ENCODE data around the gene POLR2J2. TPM values are rescaled to one million over a fixed set of nuclear protein-coding genes. Genes with fewer than 3 reads are reported as not detected.
"Not testable (repeated sequence)": the region's sequence is repeated elsewhere in the genome, so short reads cannot be mapped to it uniquely, and the experiment has no call there.

Gene POLR2J2
- total and polyA plus RNA-seq, 10 of the 15 experiments (the other 5 are each of a cell fraction or from before 2014, with no cell fraction given) = 0.80 to 16.3 (median 6.6) TPM

DNA sequence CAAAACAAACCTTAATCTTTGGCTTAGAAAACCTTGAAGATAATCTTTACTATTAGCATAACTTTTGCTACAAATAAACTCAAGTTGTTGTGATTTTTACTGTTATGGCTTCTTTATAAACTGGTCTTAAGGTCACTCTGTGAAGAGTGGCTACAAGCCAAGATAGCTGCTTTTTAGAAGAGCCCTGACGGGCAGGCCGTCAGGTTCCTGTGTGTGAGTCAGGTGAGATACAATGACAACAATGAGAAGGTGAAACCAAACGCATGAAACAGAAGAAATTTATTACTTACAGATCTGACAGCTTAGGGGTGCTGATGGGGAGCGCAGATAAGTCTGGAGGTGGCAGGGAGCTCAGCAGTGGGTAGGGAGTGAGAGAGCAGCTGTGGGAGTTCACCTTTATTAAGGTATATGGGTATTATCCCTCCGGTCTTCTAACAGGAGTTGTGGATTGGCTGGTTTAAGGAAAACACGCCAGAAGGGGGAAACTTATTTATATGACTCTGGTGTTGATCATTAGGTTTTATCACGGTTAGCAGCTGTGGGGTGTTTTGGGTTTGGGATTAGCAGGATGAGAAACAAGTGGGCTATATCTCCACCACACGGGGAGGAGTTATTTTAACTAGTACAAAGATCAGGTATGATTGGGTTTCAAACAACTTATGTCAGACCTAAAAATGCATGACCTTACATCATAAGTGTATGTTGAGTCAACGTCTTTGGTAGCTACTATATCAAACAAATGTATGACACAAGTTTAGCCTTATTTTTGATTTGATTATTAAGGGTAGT is 27.7 kb upstream of the POLR2J2 start:
- H3K9ac ChIP-seq (ENCODE audit: control insufficient read depth, insufficient read depth, low read length); H3K27me3 ChIP-seq (replicated peaks in 1 of 2; ENCODE audit: control insufficient read depth in 2 of 2, insufficient read depth in 2 of 2, low read length in 1 of 2); H3K4me2 ChIP-seq (ENCODE audit: control insufficient read depth, insufficient read depth); SMC1A ChIA-PET (ENCODE audit: uncharacterized antibody, unreplicated experiment); intact Hi-C loops (cut with micrococcal nuclease; ENCODE audit: unreplicated experiment); H3K4me1 ChIP-seq (ENCODE audit: control insufficient read depth, insufficient read depth, low read length); DNase-seq (ENCODE audit: low read depth, low spot score); H3K27ac ChIP-seq (ENCODE audit: control insufficient read depth, insufficient read depth); H2AFZ ChIP-seq (ENCODE audit: control insufficient read depth, low read depth, low read length); H3K79me2 ChIP-seq (ENCODE audit: control insufficient read depth, insufficient read depth, low read length); RAD21 ChIA-PET (ENCODE audit: unreplicated experiment); H3K4me3 ChIP-seq; FAIRE-seq; CTCF ChIA-PET; POLR2A ChIA-PET; H3K36me3 ChIP-seq (ENCODE audit: control insufficient read depth in 2 of 2, insufficient read depth in 2 of 2, low read length in 1 of 2); H4K20me1 ChIP-seq (ENCODE audit: control insufficient read depth, insufficient read depth); H3K9me3 ChIP-seq (replicated peaks; ENCODE audit: control insufficient read depth, insufficient read depth, low read length); ATAC-seq; BruUV-seq (replicated peaks): not testable (repeated sequence)
- 82% methylated on average over 9 of the region's 9 CpGs for WGBS (ENCODE audit: insufficient coverage, insufficient replicate concordance, low lambda C conversion rate, missing lambda C conversion rate)
- in situ Hi-C loops (cut with MboI) = loop anchor here (10.0 kb wide), 1 partner anchor 46 kb away; the partner anchor contains the start of gene FAM185A

DNA sequence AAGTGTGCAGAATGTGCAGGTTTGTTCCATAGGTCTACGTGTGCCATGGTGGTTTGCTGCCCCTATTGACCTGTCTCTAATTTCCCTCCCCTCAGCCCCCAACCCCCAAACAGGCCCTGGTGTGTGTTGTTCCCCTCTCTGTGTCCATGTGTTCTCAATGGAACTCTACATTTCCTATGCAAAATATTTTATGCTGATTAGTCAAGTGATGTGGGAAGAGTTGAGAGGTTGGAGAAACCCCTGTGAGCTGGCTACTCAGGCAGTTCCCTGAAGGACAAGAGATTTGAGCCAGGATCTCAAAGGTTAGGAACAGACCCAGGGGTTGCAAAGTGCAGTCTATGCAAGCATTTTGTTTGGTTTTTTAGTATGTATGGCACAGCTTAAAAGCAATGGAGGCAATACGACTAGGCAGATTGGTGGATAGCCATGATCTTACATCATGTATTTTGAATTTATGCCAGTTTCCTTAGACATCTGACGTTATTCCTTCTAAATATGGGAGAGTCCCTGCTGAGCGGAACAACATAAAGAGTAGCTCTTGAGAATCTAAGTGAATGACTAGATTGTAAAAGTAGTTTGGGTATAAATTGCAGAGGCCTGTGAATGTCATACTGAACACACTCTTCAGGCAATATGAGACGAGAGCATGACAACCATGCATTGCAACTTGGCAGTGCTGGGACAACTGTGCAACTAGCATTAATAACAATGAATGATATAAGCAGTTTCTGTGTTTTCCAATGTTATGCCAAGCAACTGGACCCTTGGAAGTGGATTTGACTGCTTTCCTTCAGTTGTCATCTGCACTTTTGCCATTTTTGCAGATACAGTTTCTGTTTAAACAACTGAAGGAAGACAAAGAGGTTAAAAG is 26.4 kb upstream of the POLR2J2 start:
- H4K20me1 ChIP-seq (ENCODE audit: control insufficient read depth, insufficient read depth); H3K9me3 ChIP-seq (replicated peaks; ENCODE audit: control insufficient read depth, insufficient read depth, low read length); CTCF ChIA-PET; POLR2A ChIA-PET; DNase-seq (ENCODE audit: low read depth, low spot score); H3K4me1 ChIP-seq (ENCODE audit: control insufficient read depth, insufficient read depth, low read length); RAD21 ChIA-PET (ENCODE audit: unreplicated experiment); ATAC-seq; BruUV-seq (replicated peaks); H3K79me2 ChIP-seq (ENCODE audit: control insufficient read depth, insufficient read depth, low read length); H2AFZ ChIP-seq (ENCODE audit: control insufficient read depth, low read depth, low read length); H3K27ac ChIP-seq (ENCODE audit: control insufficient read depth, insufficient read depth); H3K27me3 ChIP-seq (replicated peaks in 1 of 2; ENCODE audit: control insufficient read depth in 2 of 2, insufficient read depth in 2 of 2, low read length in 1 of 2); intact Hi-C loops (cut with micrococcal nuclease; ENCODE audit: unreplicated experiment); SMC1A ChIA-PET (ENCODE audit: uncharacterized antibody, unreplicated experiment); H3K4me3 ChIP-seq; FAIRE-seq; H3K36me3 ChIP-seq (ENCODE audit: control insufficient read depth in 2 of 2, insufficient read depth in 2 of 2, low read length in 1 of 2); H3K4me2 ChIP-seq (ENCODE audit: control insufficient read depth, insufficient read depth); H3K9ac ChIP-seq (ENCODE audit: control insufficient read depth, insufficient read depth, low read length): not testable (repeated sequence)
- in situ Hi-C loops (cut with MboI) = loop anchor here (10.0 kb wide), 1 partner anchor 47 kb away; the partner anchor contains the start of gene FAM185A
- WGBS (ENCODE audit: insufficient coverage, insufficient replicate concordance, low lambda C conversion rate, missing lambda C conversion rate) = 82% methylated on average over 4 of the region's 5 CpGs

DNA sequence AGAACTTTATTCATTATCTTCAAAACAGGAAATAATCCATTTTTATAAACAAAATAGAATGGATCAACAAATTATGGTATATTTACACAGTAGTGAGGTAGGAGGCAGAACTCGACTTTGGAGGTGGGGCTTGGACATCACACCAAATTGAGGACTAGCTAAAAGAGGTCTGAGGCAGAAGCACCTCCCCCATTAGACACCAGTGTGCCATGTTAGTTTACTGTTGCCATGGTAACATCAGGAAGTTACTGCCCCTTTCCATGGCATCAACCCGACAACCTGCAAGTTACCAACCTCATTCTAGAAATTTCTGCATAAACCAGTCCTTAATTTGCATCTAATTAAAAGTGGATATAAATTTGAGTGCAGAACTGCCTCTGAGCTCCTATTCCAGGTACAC is 24.5 kb upstream of the POLR2J2 start:
- 63% methylated on average over 1 of the region's 2 CpGs for WGBS (ENCODE audit: insufficient coverage, insufficient replicate concordance, low lambda C conversion rate, missing lambda C conversion rate)
- not testable (repeated sequence) for H3K79me2 ChIP-seq (ENCODE audit: control insufficient read depth, insufficient read depth, low read length)

More for the DNA sequence above, 24.5 kb upstream of the POLR2J2 start:
- SMC1A ChIA-PET (ENCODE audit: uncharacterized antibody, unreplicated experiment); CTCF ChIA-PET; H3K27me3 ChIP-seq (replicated peaks in 1 of 2; ENCODE audit: control insufficient read depth in 2 of 2, insufficient read depth in 2 of 2, low read length in 1 of 2); H3K4me1 ChIP-seq (ENCODE audit: control insufficient read depth, insufficient read depth, low read length); H4K20me1 ChIP-seq (ENCODE audit: control insufficient read depth, insufficient read depth); H2AFZ ChIP-seq (ENCODE audit: control insufficient read depth, low read depth, low read length); RAD21 ChIA-PET (ENCODE audit: unreplicated experiment); intact Hi-C loops (cut with micrococcal nuclease; ENCODE audit: unreplicated experiment); H3K36me3 ChIP-seq (ENCODE audit: control insufficient read depth in 2 of 2, insufficient read depth in 2 of 2, low read length in 1 of 2); H3K4me2 ChIP-seq (ENCODE audit: control insufficient read depth, insufficient read depth); DNase-seq (ENCODE audit: low read depth, low spot score); H3K27ac ChIP-seq (ENCODE audit: control insufficient read depth, insufficient read depth); H3K4me3 ChIP-seq; H3K9me3 ChIP-seq (replicated peaks; ENCODE audit: control insufficient read depth, insufficient read depth, low read length); H3K9ac ChIP-seq (ENCODE audit: control insufficient read depth, insufficient read depth, low read length); BruUV-seq (replicated peaks): not testable (repeated sequence)
- in situ Hi-C loops (cut with MboI) = loop anchor here (10.0 kb wide), 1 partner anchor 49 kb away; the partner anchor contains the start of gene FAM185A
- peak; percentile 54 for ATAC-seq
- POLR2A ChIA-PET = interaction anchor here (0.6 kb wide), 1 partner anchor 412 kb away, joined by 5 read pairs; no protein-coding TSS in a partner anchor
- FAIRE-seq = peak; percentile 66
